Neural cell (in vitro differentiated cells): ENCODE results near the gene SEC22B. TPM values are rescaled to one million over a fixed set of nuclear protein-coding genes. Genes with fewer than 3 reads are reported as not detected.
"Not testable (repeated sequence)": the region's sequence is repeated elsewhere in the genome, so short reads cannot be mapped to it uniquely, and the experiment has no call there.

Experiments
- H2AFZ ChIP-seq: fragments of 200-600, 300-800 bp; sonication (generic), shearing (Covaris generic); 2 replicates; pipeline ENCODE4 v1.6.0; 2014; ENCODE audit warnings: low read depth, mild to moderate bottlenecking, antibody characterized with exemption, low read length, moderate library complexity
- H3F3A ChIP-seq: fragments of 200-600 bp; shearing (Covaris generic); 2 replicates; pipeline ENCODE4 v1.6.1; 2016; ENCODE audit warnings: mild to moderate bottlenecking, moderate library complexity, mixed read lengths, antibody characterized with exemption, low read length; ENCODE audit not compliant: insufficient read depth, poor library complexity, severe bottlenecking
- H3K27ac ChIP-seq: fragments of 200-600, 300-800 bp; sonication (generic), shearing (Covaris generic); 2 replicates; pipeline ENCODE4 v1.5.1; 2014; ENCODE audit warnings: mild to moderate bottlenecking, low read length, moderate library complexity
- H3K27me3 ChIP-seq: fragments of 300-800, 200-600 bp; sonication (generic), shearing (Covaris generic); 2 replicates; pipeline ENCODE4 v1.6.0; 2014; ENCODE audit warnings: mild to moderate bottlenecking, low read depth, low read length, moderate library complexity; ENCODE audit not compliant: insufficient read depth
- H3K36me3 ChIP-seq: fragments of 300-800, 200-600 bp; sonication (generic), shearing (Covaris generic); 2 replicates; pipeline ENCODE4 v1.5.1; 2014; ENCODE audit warnings: mild to moderate bottlenecking, antibody characterized with exemption, low read length, moderate library complexity; ENCODE audit not compliant: insufficient read depth
- H3K4me2 ChIP-seq: fragments of 300-800, 200-600 bp; sonication (generic), shearing (Covaris generic); 2 replicates; pipeline ENCODE4 v1.6.0; 2014; ENCODE audit warnings: mild to moderate bottlenecking, low read length
- H3K4me3 ChIP-seq: fragments of 300-800, 200-600 bp; sonication (generic), shearing (Covaris generic); 2 replicates; pipeline ENCODE4 v1.5.1; 2014; ENCODE audit warnings: mild to moderate bottlenecking, low read length, moderate library complexity
- H3K79me2 ChIP-seq: fragments of 200-600 bp; shearing (Covaris generic); replicated peaks from 2 replicates; pipeline ENCODE4 v1.6.0; 2014; ENCODE audit warnings: mild to moderate bottlenecking, low read length, moderate library complexity; ENCODE audit not compliant: insufficient read depth
- H3K9ac ChIP-seq: fragments of 300-800, 200-600 bp; sonication (generic), shearing (Covaris generic); 2 replicates; pipeline ENCODE4 v1.6.1; 2016; ENCODE audit warnings: mild to moderate bottlenecking, low read length, mixed read lengths
- H3K9me2 ChIP-seq: fragments of 200-600 bp; shearing (Covaris generic); 2 replicates; pipeline ENCODE4 v1.6.1; 2016; ENCODE audit warnings: mild to moderate bottlenecking, low read length, mixed read lengths; ENCODE audit not compliant: insufficient read depth
- H3K9me3 ChIP-seq: fragments of 200-600, 300-800 bp; sonication (generic), shearing (Covaris generic); 2 replicates; pipeline ENCODE4 v1.6.1; 2016; ENCODE audit warnings: mild to moderate bottlenecking, mixed run types, low read length, moderate library complexity, mixed read lengths
- H4K20me1 ChIP-seq: fragments of 200-600 bp; shearing (Covaris generic); 2 replicates; pipeline ENCODE4 v1.6.1; 2016; ENCODE audit warnings: mild to moderate bottlenecking, mixed run types; ENCODE audit not compliant: insufficient read depth
- polyA plus RNA-seq: library from polyadenylated mRNA; depleted of rRNA; stranded (reverse); fragments of >200 nt; gene quantifications from 2 replicates; pipeline ENCODE4 v1.2.3, GENCODE V29; 2014

Gene SEC22B
- polyA plus RNA-seq, 1 donor from 2014 or later: 29.3 TPM

- not testable (repeated sequence) for H3K9ac ChIP-seq, H2AFZ ChIP-seq, H4K20me1 ChIP-seq, H3K36me3 ChIP-seq, H3K79me2 ChIP-seq, H3F3A ChIP-seq, H3K9me3 ChIP-seq, H3K4me2 ChIP-seq, H3K4me3 ChIP-seq, H3K27me3 ChIP-seq, H3K27ac ChIP-seq, H3K9me2 ChIP-seq
These were observed 17.8 kb downstream of the SEC22B start for GRCh38 chr1:120158495-120158894.

GRCh38 chr1:120158086-120158485 lies 18.2 kb downstream of the SEC22B start:
- H3K79me2 ChIP-seq, H3K4me3 ChIP-seq: not testable (repeated sequence)

GRCh38 chr1:120150138-120150822 lies 26.0 kb downstream of the SEC22B start:
- H3K36me3 ChIP-seq, H2AFZ ChIP-seq, H3F3A ChIP-seq, H3K27ac ChIP-seq, H3K4me2 ChIP-seq, H3K79me2 ChIP-seq, H3K4me3 ChIP-seq, H4K20me1 ChIP-seq, H3K9me3 ChIP-seq, H3K27me3 ChIP-seq, H3K9me2 ChIP-seq, H3K9ac ChIP-seq: not testable (repeated sequence)

More at GRCh38 chr1:120158086-120158485, 18.2 kb downstream of the SEC22B start:
- H4K20me1 ChIP-seq, H2AFZ ChIP-seq, H3K4me2 ChIP-seq, H3K36me3 ChIP-seq, H3K9ac ChIP-seq, H3K9me3 ChIP-seq, H3F3A ChIP-seq, H3K27ac ChIP-seq, H3K27me3 ChIP-seq, H3K9me2 ChIP-seq: not testable (repeated sequence)

GRCh38 chr1:120149420-120150059 lies 26.8 kb downstream of the SEC22B start:
- H3K9ac ChIP-seq, H3K79me2 ChIP-seq, H3K4me3 ChIP-seq, H3K9me2 ChIP-seq, H3K36me3 ChIP-seq, H3K27ac ChIP-seq, H4K20me1 ChIP-seq, H2AFZ ChIP-seq, H3F3A ChIP-seq, H3K4me2 ChIP-seq, H3K9me3 ChIP-seq, H3K27me3 ChIP-seq: not testable (repeated sequence)

GRCh38 chr1:120145806-120146205 lies 30.5 kb downstream of the SEC22B start:
- H3F3A ChIP-seq, H4K20me1 ChIP-seq, H3K4me3 ChIP-seq, H2AFZ ChIP-seq, H3K79me2 ChIP-seq, H3K9ac ChIP-seq, H3K9me3 ChIP-seq, H3K27me3 ChIP-seq, H3K27ac ChIP-seq, H3K9me2 ChIP-seq, H3K36me3 ChIP-seq, H3K4me2 ChIP-seq: not testable (repeated sequence)

- not testable (repeated sequence) for H3K9me3 ChIP-seq, H2AFZ ChIP-seq, H3K36me3 ChIP-seq, H3K9ac ChIP-seq, H4K20me1 ChIP-seq, H3K9me2 ChIP-seq, H3K4me2 ChIP-seq, H3K4me3 ChIP-seq, H3K79me2 ChIP-seq, H3F3A ChIP-seq, H3K27me3 ChIP-seq, H3K27ac ChIP-seq
These were observed 31.7 kb downstream of the SEC22B start for GRCh38 chr1:120144626-120145025.

- not testable (repeated sequence) for H3K27ac ChIP-seq, H3K9me2 ChIP-seq, H3K36me3 ChIP-seq, H3K9me3 ChIP-seq, H3K9ac ChIP-seq, H2AFZ ChIP-seq, H3F3A ChIP-seq, H3K4me3 ChIP-seq, H3K79me2 ChIP-seq, H4K20me1 ChIP-seq, H3K4me2 ChIP-seq, H3K27me3 ChIP-seq
These were observed 32.2 kb downstream of the SEC22B start for GRCh38 chr1:120144169-120144568.

- H2AFZ ChIP-seq, H3K9me3 ChIP-seq, H3K4me2 ChIP-seq, H4K20me1 ChIP-seq, H3K4me3 ChIP-seq, H3F3A ChIP-seq, H3K36me3 ChIP-seq, H3K9me2 ChIP-seq, H3K79me2 ChIP-seq, H3K27ac ChIP-seq, H3K9ac ChIP-seq, H3K27me3 ChIP-seq: not testable (repeated sequence)
These were observed 33.0 kb downstream of the SEC22B start for GRCh38 chr1:120143334-120143733.
